ENCODE measurements around the gene LRRC71. TPM values are rescaled to one million over a fixed set of nuclear protein-coding genes. Genes with fewer than 3 reads are reported as not detected.

LRRC71 gene
- total and polyA plus RNA-seq, 2 of the 8 experiments (the other 6 are each of a cell fraction or from before 2014, with no cell fraction given), result 0.05 TPM; not detected in 1

DNA sequence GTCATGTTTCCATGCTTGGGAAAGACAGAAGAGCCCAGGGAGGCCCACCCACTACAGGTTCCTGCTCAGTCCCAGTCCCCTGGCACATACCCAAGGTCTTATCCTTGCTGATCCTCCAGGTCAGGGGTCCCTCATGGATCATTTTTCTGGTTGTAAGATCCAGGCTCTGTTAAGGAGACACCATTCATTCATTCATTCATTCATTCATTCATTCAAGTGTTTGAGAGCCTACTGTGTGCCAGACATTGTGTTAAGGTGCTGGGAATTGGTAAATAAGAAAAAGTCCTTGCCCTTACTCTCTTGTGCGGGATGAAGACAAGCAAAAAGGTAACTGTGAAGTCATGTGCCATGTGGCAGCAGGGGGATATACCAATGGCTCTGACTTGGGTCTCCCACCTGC lies 23.8 kb downstream of the LRRC71 start:
- H4K20me1 ChIP-seq (replicated peaks in 1 of 2; ENCODE audit: control insufficient read depth in 1 of 2, insufficient read depth in 2 of 2, low read length in 2 of 2), result peaks cover 7 to 13% of the 10 kb centered on the region in 2 experiments
- H3K27me3 ChIP-seq (replicated peaks in 1 of 4; ENCODE audit: control insufficient read depth in 3 of 4, extremely low read depth in 1 of 4, insufficient read depth in 3 of 4, low read length in 3 of 4), result no peaks in the 10 kb centered on the region
- peaks cover 39 to 74% (median 58%) of the 10 kb centered on the region in 4 experiments for H3K36me3 ChIP-seq (ENCODE audit: control insufficient read depth in 2 of 4, insufficient read depth in 4 of 4, low read length in 3 of 4)
- no peak overlapping the region for H2BK15ac ChIP-seq (ENCODE audit: low read length)
- H3K4ac ChIP-seq (replicated peaks; ENCODE audit: insufficient read length, low read depth, low read length), result no peak overlapping the region
- H3K4me2 ChIP-seq (ENCODE audit: insufficient read depth in 1 of 2, low read depth in 2 of 2, low read length in 2 of 2), result no peak overlapping the region
- peaks cover 2% of the 10 kb centered on the region for H3K79me1 ChIP-seq (ENCODE audit: low read depth, low read length)
- no peak overlapping the region for H4K5ac ChIP-seq (ENCODE audit: insufficient read length, low read depth, low read length)
- no peaks in the 10 kb centered on the region for H3K23me2 ChIP-seq (ENCODE audit: low read depth, low read length)
- H2AK5ac ChIP-seq (ENCODE audit: low read depth, low read length), result no peak overlapping the region
- no peak overlapping the region for H2AFZ ChIP-seq (ENCODE audit: low read length)
- no peak overlapping the region for H3K23ac ChIP-seq (ENCODE audit: insufficient read length)
- H3K56ac ChIP-seq (replicated peaks; ENCODE audit: insufficient read length, low read depth, low read length), result no peak overlapping the region
- no peak overlapping the region for H3K9ac ChIP-seq (replicated peaks in 1 of 4; ENCODE audit: extremely low read depth in 1 of 4, low read depth in 3 of 4, low read length in 3 of 4)
- no peaks in the 10 kb centered on the region for H3K9me3 ChIP-seq (ENCODE audit: insufficient read depth in 2 of 2, low read depth in 1 of 2, low read length in 1 of 2)
- no peak overlapping the region for H2BK5ac ChIP-seq (ENCODE audit: low read depth, low read length)
- POLR2A ChIA-PET (ENCODE audit: partially characterized antibody), result no interaction called here
- H3K27ac ChIP-seq (ENCODE audit: low read depth, low read length), result no peak overlapping the region
- H4K91ac ChIP-seq (replicated peaks; ENCODE audit: insufficient read length, low read length), result no peak overlapping the region
- H3K18ac ChIP-seq (ENCODE audit: extremely low read depth, low read length), result no peak overlapping the region
- no peak overlapping the region for H2BK12ac ChIP-seq (ENCODE audit: low read depth, low read length)
- no peak overlapping the region for H3K14ac ChIP-seq (ENCODE audit: insufficient read length)
- H3K4me1 ChIP-seq (replicated peaks in 1 of 4; ENCODE audit: control insufficient read depth in 3 of 4, insufficient read depth in 4 of 4, low read length in 3 of 4), result no peaks in the 10 kb centered on the region
- no peaks in the 10 kb centered on the region for H3K79me2 ChIP-seq (ENCODE audit: control insufficient read depth in 1 of 2, insufficient read depth in 2 of 2, low read length in 2 of 2)
- no peak overlapping the region for H4K8ac ChIP-seq (ENCODE audit: extremely low read depth, insufficient read depth, low read length)
- H3K4me3 ChIP-seq (ENCODE audit: extremely low read depth in 1 of 4, insufficient read depth in 2 of 4, low read depth in 3 of 4, low read length in 4 of 4), result no peak overlapping the region
- CTCF ChIA-PET (ENCODE audit: partially characterized antibody), result interaction anchor here (0.7 to 1.4 kb wide), 3 partner anchors 13 to 16 kb away, joined by 3 read pairs; no protein-coding TSS in a partner anchor
- 100% methylated on average over 1 of the region's 1 CpG; no CpG with 5 or more reads in 1 of the 2 experiments for WGBS, 2 experiments (ENCODE audit: extremely low coverage in 1 of 2, insufficient coverage in 1 of 2, insufficient read length in 1 of 2, insufficient replicate concordance in 2 of 2, low coverage in 1 of 2, low lambda C conversion rate in 2 of 2, missing lambda C conversion rate in 1 of 2)
- no peak for DNase-seq (ENCODE audit: low read depth in 1 of 2, low spot score in 2 of 2)
- no peak overlapping the region for H2BK120ac ChIP-seq (replicated peaks; ENCODE audit: low read depth, low read length)
- FAIRE-seq, result no peak
- no peak for TF ChIP-seq EGR1 (IDR thresholded peaks at IDR 0.05; ENCODE audit: borderline replicate concordance, low read depth, low read length)
- no peak for TF ChIP-seq RFX5 (IDR thresholded peaks at IDR 0.05; ENCODE audit: borderline replicate concordance, low read depth, low read length)
- no peak for TF ChIP-seq FOSL1 (IDR thresholded peaks at IDR 0.05; ENCODE audit: insufficient read depth, low read depth, low read length)
- no peak overlapping the region for H2BK20ac ChIP-seq (ENCODE audit: low read length)
